Left colon (tissue), 2 donors: ENCODE measurements around the gene SSH3. TPM values are rescaled to one million over a fixed set of nuclear protein-coding genes. Genes with fewer than 3 reads are reported as not detected.
A peak's percentile ranks its signal among the peaks of the same experiment; 100 is the strongest.

Experiments
- ATAC-seq: fragments of 200-7000 bp; cut with Tn5 transposase; one replicate; pipeline ENCODE4 v1.9.1; 2020; ENCODE audit warnings: mild to moderate bottlenecking, moderate library complexity
- DNase-seq, 2 donors: peaks; one replicate each; pipeline ENCODE4 v3.0.0-alpha.2; 2020
- intact Hi-C, 2 donors: fragments of 100-400 bp; cut with DNase I in 1 of 2; cut with micrococcal nuclease in 1 of 2; formaldehyde crosslinking; loops; one replicate each; pipeline versions ENCODE4 v1.11.2 to v1.14.0; 2022; cut with DNase I, micrococcal nuclease
- total RNA-seq, 2 donors: library from RNA; stranded (reverse); fragmentation: NEBNext Ultra II Directional; extraction: Animal tissue kit (Norgen Biotek cat#: 25700); gene quantifications; one replicate each; pipeline ENCODE4 v1.2.1, GENCODE V29; 2021
- donor health status: DM: no; HTN: no; CAD: no.
- donor health status: DM: yes; HTN: yes; CAD: no.

Gene SSH3
- total RNA-seq, 2 donors from 2014 or later = 74.9 to 79.3 TPM

- ATAC-seq (no peak), DNase-seq (no peak)
- intact Hi-C loops = no loop called here
Observed at GRCh38 chr11:67288198-67288451, 15.2 kb upstream of the SSH3 start.

- intact Hi-C loops = no loop called here
- peak; percentile 74 for ATAC-seq
- peak; percentile 90 for DNase-seq
Observed at GRCh38 chr11:67288452-67289225, 14.7 kb upstream of the SSH3 start.

- ATAC-seq (peak; percentile 28), DNase-seq (no peak)
- intact Hi-C loops = no loop called here
Observed at GRCh38 chr11:67289226-67289650, 14.1 kb upstream of the SSH3 start, which contains the start of gene ANKRD13D. Gene ANKRD13D, plus strand, starts transcription at chr11:67289303. Its CDS starts 158 bp downstream, at chr11:67289461.

DNA sequence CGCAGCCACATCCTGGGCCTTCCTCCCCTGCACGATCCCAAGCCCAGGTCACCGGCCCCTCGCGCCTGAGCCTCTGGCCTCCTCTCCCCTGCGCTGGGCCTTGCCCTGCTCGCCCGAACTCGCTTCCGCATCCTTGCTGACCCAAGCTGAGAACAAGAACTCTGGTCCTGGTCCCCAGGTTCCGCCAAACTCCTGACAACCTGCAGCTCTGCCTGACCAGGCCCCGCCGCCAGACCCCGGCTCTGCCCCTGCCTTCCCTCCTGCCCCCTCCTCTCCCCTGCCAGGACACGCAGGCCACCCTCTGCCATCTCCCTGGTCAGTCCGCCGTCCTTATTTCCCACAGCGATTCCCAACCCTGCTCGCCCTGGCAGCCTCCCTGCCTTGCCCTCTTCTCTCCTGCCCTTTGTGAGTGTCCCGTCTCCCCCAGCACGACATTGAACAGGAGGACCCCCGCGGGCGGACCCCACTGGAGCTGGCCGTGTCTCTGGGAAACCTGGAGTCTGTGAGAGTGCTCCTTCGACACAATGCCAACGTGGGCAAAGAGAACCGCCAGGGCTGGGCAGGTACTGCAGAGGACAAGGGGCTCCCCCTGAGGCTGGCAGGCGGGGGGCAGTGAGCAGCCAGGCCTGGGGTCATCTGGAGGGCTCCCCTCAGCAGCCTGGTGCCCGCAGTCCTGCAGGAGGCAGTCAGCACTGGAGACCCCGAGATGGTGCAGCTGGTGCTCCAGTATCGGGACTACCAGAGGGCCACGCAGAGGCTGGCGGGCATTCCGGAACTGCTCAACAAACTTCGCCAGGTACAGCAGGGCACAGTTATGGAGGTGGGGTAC lies 13.5 kb upstream of the SSH3 start:
- intact Hi-C loops = no loop called here
- DNase-seq (peak in 1 of 2 donors; percentile 58), ATAC-seq (peak; percentile 10)

DNA sequence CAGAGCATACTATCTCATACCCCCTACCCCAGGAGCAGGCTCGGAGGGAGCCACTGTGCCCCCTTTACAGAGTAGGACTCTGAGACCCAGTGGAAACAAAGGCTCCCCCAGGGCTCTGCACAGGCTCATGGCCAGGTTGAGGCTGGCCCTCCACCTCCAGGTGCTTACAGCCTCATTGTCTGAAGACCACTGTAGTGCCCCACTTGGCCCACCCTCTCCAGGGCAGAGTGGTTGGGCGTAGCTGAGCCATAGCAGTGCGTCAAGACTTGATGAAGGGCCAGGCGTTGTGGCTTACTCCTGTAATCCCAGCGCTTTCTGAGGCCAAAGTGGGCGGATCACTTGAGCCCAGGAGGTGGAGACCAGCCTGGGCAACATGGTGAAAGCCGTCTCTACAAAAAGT lies 12.5 kb upstream of the SSH3 start:
- no peak for ATAC-seq
- intact Hi-C loops = no loop called here
- DNase-seq = peak in 1 of 2 donors; percentile 55

DNA sequence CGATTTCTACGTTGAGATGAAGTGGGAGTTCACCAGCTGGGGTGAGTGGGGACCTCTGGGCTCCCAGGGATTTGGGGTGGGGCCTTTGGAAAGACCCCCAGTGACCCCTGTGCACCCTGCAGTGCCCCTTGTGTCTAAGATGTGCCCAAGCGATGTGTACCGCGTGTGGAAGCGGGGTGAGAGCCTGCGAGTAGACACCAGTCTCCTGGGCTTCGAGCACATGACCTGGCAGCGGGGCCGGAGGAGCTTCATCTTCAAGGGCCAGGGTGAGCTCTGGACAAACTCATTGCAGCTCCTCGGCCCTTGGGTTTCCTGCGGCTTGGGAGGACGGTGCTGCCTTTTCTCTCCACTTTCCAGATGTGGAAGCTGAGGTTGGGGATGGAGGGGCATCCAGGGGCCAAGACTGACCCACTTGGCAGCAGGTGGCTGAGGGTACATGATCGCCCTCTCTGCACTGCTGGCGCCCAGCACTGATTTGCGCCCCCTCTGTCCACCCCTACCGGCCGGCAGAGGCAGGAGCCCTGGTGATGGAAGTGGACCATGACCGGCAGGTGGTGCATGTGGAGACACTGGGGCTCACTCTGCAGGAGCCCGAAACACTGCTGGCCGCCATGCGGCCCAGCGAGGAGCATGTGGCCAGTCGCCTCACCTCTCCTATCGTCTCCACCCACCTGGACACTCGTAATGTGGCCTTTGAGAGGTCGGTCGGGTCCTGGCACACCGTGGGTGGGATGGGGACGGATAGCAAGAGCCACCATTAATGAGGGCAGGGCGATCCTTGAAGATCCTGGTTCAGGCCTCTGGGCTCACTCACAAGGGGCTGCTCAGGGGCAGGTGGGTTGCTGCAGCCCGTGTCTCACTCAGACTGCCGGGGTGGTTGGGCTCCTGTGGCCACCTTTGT lies 11.6 kb upstream of the SSH3 start:
- DNase-seq = peak in 1 of 2 donors; percentile 13
- intact Hi-C loops = no loop called here
- ATAC-seq = no peak

GRCh38 chr11:67292671-67293070 lies 10.7 kb upstream of the SSH3 start:
- ATAC-seq (no peak), DNase-seq (no peak)
- intact Hi-C loops = no loop called here

- no peak for ATAC-seq
- intact Hi-C loops = no loop called here
Observed at GRCh38 chr11:67293090-67293489, 10.2 kb upstream of the SSH3 start.

DNA sequence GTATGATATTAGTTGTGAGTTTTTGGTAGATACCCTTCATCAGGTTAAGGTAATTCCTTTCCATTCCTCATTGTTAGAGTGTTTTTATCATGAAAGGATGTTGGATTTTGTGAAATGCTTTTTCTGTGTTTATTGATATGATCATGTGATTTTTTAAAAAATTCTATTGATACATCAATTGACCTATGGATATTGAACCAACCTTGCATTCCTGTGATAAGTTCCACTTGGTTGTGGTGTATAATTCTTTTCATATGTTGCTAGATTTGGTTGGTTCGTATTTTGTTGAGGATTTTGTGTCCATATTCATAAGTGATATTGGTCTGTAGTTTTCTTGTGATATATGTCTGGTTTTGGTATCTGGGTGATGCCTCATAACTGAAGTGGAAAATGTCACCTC lies 7.5 kb upstream of the SSH3 start:
- no peak for DNase-seq
- intact Hi-C loops = no loop called here
- no peak for ATAC-seq

More at GRCh38 chr11:67293090-67293489, 10.2 kb upstream of the SSH3 start:
- DNase-seq = no peak

GRCh38 chr11:67298786-67299185 lies 4.5 kb upstream of the SSH3 start:
- ATAC-seq = no peak
- no peak for DNase-seq
- intact Hi-C loops = no loop called here

DNA sequence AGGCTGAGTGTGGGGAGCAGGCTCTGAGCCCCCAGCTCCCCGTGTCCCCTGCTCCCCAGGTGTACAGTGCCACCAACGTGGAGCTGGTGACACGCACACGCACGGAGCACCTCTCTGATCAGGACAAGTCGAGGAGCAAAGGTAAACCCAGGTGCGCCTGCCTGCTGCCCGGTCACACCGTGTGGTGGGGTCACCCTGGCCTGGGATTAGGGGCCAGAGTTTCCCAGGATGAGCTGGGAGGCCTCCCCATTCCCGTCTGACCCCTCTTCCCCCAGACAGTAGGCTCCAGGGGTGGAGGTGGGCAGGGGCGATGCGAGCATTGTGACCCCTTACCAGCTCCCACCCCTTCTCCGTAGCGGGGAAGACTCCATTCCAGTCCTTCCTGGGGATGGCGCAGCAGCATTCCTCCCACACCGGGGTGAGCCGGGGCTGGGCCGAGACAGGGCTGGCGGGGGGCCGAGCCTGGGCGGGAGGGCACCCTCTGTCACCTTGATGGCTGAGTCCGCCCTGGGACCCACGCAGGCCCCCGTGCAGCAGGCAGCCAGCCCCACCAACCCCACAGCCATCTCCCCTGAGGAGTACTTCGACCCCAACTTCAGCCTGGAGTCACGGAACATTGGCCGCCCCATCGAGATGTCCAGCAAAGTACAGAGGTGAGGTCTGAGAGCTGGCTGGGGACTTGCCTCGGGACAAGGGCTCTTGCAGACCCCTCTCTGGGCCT lies 3.7 kb upstream of the SSH3 start:
- peak in 1 of 2 donors; percentile 24 for DNase-seq

GRCh38 chr11:67300256-67300755 lies 3.0 kb upstream of the SSH3 start:
- DNase-seq (peak in 1 of 2 donors; percentile 23), ATAC-seq (no peak)
- intact Hi-C loops = no loop called here

More for the DNA sequence above, 3.7 kb upstream of the SSH3 start:
- ATAC-seq = no peak
- intact Hi-C loops = no loop called here

- peak; percentile 11 to 23 for DNase-seq
- no peak for ATAC-seq
Observed at GRCh38 chr11:67300756-67301312, 2.5 kb upstream of the SSH3 start.

DNA sequence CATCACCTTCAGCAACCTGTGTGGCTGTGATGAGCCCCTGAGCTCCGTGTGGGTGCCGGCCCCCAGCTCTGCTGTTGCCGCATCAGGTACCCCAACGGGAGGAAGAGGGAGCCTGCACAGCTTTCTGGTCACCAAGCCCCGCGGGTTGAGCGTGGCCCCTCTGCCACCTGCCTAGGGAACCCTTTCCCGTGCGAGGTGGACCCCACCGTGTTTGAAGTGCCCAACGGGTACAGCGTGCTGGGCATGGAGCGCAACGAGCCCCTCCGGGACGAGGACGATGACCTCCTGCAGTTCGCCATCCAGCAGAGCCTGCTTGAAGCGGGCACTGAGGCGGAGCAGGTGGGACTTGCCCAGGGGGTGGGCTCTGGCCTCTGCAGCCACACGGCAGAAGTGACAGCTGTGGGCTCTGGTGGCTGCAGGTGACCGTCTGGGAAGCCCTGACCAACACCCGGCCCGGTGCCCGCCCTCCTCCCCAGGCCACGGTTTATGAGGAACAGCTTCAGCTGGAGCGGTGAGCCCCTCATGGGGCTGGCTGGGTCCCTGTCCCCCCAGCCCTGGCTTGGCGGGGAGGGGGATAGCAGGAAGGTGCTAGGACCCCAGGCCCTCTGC lies 1.9 kb upstream of the SSH3 start:
- peak; percentile 13 to 32 for DNase-seq
- intact Hi-C loops = no loop called here
- no peak for ATAC-seq

More at GRCh38 chr11:67300756-67301312, 2.5 kb upstream of the SSH3 start:
- intact Hi-C loops = no loop called here

DNA sequence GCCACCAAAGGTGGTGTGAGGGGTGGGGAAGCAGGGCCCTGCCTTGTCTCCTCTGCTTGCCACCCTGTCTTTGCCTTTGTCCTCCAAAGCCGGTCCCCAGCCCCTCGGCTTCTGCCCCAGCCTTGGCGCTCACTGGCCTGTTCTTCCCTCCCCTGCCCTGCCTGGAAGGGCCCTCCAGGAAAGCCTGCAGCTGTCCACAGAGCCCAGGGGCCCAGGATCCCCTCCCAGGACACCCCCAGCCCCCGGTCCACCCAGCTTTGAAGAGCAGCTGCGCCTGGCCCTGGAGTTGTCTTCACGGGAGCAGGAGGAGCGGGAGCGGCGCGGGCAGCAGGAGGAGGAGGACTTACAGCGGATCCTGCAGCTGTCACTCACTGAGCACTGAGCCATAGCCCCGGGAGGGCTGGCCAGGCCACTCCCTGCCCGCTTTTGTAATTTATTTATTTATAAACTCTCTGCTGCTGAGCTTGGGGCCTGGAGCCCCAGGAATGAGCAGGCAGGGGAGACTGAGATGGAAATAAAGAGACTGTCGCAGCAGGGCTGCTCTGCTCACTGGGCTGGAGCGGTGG lies 1.3 kb upstream of the SSH3 start:
- intact Hi-C loops = no loop called here
- peak; percentile 74 to 80 for DNase-seq
- ATAC-seq = peak; percentile 62

GRCh38 chr11:67302571-67303131 lies 679 bp upstream of the SSH3 start:
- ATAC-seq = peak; percentile 49
- DNase-seq = peak; percentile 56 to 62
- intact Hi-C loops = no loop called here

- DNase-seq (peak in 1 of 2 donors; percentile 59), ATAC-seq (peak; percentile 47)
- intact Hi-C loops = no loop called here
Observed at GRCh38 chr11:67303835-67304411, 593 bp downstream of the SSH3 start.
